Gastroesophageal sphincter (tissue), 3 donors: ENCODE measurements around the gene CCT3.

Experiments used
- POLR2A ChIP-seq, 2 donors: fragments of 450-650 bp; IDR thresholded peaks; one replicate each; pipeline ENCODE4 v1.6.1; 2017; ENCODE audit warnings: antibody characterized with exemption in 2 of 2, mild to moderate bottlenecking in 2 of 2, moderate library complexity in 1 of 2
- POLR2AphosphoS5 ChIP-seq: sonication (generic); formaldehyde crosslinking; IDR thresholded peaks from one replicate; pipeline ENCODE4 v1.6.1; 2017; ENCODE audit warnings: antibody characterized with exemption
- TF ChIP-seq, protein P1 (sequence below), 4 experiments: fragments of 200-600 bp in 2 of 4; fragments of 450-650 bp in 2 of 4; sonication (generic) in 1 of 4; IDR thresholded peaks; one replicate each; pipeline ENCODE4 v1.5.1; 2017 to 2019; ENCODE audit warnings: antibody characterized with exemption in 4 of 4, mild to moderate bottlenecking in 2 of 4, moderate library complexity in 2 of 4

DNA sequence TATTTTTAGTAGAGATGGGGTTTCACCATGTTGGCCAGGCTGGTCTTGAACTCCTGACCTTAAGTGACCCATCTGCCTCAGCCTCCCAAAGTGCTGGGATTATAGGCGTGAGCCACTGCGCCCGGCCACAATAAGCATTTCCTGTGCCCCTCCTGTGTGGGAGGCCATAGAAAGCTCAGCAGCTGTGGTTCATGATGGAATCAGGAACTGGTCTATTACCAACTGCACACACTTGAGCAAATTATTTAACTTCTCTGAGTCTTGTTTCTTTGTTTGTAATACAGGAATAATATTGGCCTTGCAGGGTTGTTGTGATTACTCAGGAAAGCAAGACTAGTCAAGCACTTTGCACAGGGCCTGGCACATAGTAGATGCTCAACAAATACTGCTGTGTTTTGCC is 45.9 kb upstream of the CCT3 start:
- TF ChIP-seq, protein P1, sequence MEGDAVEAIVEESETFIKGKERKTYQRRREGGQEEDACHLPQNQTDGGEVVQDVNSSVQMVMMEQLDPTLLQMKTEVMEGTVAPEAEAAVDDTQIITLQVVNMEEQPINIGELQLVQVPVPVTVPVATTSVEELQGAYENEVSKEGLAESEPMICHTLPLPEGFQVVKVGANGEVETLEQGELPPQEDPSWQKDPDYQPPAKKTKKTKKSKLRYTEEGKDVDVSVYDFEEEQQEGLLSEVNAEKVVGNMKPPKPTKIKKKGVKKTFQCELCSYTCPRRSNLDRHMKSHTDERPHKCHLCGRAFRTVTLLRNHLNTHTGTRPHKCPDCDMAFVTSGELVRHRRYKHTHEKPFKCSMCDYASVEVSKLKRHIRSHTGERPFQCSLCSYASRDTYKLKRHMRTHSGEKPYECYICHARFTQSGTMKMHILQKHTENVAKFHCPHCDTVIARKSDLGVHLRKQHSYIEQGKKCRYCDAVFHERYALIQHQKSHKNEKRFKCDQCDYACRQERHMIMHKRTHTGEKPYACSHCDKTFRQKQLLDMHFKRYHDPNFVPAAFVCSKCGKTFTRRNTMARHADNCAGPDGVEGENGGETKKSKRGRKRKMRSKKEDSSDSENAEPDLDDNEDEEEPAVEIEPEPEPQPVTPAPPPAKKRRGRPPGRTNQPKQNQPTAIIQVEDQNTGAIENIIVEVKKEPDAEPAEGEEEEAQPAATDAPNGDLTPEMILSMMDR (IDR thresholded peaks at IDR 0.05): no peak
- TF ChIP-seq POLR2A (IDR thresholded peaks at IDR 0.05) (no peak), POLR2AphosphoS5 (no peak)
